Uterus (tissue), 2 donors: ENCODE data around the gene BCAR3.

ENCODE experiments used
- CTCF ChIP-seq, 4 experiments: fragments of 200-600 bp in 2 of 4; fragments of 450-650 bp in 2 of 4; sonication (generic) in 2 of 4; IDR thresholded peaks; one replicate each; pipeline ENCODE4 v1.5.1; 2016 to 2019; ENCODE audit warnings: antibody characterized with exemption in 4 of 4, mild to moderate bottlenecking in 2 of 4, moderate library complexity in 1 of 4
- POLR2A ChIP-seq, 2 donors: fragments of 450-650 bp; IDR thresholded peaks; one replicate each; pipeline ENCODE4 v1.6.1; 2016; ENCODE audit warnings: antibody characterized with exemption in 2 of 2, mild to moderate bottlenecking in 1 of 2, moderate library complexity in 1 of 2

DNA sequence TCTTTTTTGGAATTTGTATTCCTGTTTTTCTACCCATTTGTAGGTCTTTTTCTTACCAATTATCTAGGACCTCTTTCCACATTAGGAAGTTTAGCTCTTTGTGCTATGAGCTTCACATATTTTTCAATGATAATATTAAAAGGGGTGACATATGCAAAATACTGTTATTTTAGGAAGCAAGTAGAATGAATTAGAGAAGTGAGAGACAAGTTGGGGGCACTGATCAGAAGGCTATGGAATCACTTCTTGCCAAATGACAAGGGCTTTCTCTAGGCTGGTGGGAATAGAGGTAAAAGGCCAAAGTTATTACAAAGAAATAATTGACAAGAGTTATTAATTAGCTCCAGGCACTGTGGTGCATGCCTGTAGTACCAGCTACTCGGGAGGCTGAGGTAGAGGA is 4.3 kb upstream of the BCAR3 start:
- TF ChIP-seq CTCF (IDR thresholded peaks at IDR 0.05) = no peak
- no peak for TF ChIP-seq POLR2A (IDR thresholded peaks at IDR 0.05)
